NCI-H345 treated with DMSO at 0.1 percent for 48 hours (cell line): ENCODE results near the gene GABRR2.
A peak's percentile ranks its signal among the peaks of the same experiment; 100 is the strongest.
"Not testable (repeated sequence)": the region's sequence is repeated elsewhere in the genome, so short reads cannot be mapped to it uniquely, and the experiment has no call there.

ENCODE experiments used
- DNase-seq: peaks from one replicate; lab custom pipeline; 2025; ENCODE audit not compliant: unreplicated experiment; lab: John Stamatoyannopoulos, UW

Gene GABRR2

GRCh38 chr6:89295116-89295515, 20.0 kb downstream of the GABRR2 start:
- not testable (repeated sequence) for DNase-seq

DNA sequence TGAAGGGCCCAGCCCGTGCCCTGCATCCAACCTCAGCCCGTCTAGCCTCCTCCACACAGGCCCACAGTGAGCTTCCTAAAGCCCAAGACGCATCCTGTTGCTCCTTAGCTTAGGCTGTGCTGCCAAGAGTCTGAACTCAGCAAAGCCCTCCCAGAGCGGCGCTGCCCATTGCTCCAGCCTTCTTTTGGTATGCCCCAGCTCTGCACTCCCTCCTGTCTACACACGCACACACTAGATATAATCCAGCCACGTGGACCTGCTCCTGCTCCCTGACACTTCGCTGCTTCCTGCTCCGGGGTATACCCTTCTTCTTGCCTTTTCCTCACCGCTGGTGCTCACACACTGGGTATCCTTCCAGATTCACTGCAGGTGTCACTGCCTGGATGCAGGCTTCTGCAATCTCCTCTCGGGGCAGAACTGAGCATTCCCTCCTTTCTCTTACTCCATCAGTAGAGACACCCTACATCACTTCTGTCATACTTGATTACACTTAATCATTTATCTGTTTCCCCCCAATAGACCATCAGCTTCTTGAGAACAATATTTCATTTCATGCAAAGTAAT, 23.8 kb downstream of the GABRR2 start:
- no peak for DNase-seq

DNA sequence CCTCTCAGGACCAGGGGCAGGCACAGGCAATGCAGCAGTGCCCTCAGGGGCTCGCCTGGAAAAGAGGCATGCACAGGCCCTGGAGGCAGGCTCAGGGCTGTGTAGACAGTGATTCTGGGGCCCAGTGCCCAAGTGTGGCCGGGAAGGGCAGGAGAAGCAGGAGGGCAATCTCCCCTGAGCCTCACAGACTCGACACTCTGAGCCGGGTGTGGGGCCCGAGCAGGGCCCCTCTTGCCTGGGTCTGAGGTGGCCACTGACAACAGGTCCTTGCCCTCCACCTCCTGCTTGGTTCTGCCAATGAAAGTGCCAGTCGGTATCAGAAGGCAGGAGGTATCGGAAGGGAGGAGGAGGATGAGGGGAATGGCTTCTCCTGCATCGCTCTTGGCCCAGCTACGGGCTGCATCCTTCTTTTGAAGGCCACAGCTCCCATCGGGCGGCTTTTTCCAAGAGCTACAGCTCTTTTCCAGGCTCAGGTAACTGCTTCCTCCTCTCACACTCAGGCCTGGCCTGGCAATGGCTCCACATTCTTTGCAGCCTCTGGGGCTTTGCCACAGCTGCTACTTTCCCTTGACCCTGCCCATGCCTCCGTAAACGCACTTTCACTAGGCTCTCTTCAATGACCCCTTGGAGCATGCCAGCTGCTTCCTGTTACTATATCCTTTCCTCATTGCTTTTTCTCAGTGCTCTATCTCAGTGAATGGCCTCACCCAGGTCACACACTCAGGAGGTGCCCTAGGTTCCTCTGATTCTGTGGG, 24.5 kb downstream of the GABRR2 start:
- no peak for DNase-seq

- DNase-seq = no peak
Observed at GRCh38 chr6:89289710-89290109, 25.4 kb downstream of the GABRR2 start.

- DNase-seq = no peak
Observed at GRCh38 chr6:89287351-89288028, 27.6 kb downstream of the GABRR2 start.

DNA sequence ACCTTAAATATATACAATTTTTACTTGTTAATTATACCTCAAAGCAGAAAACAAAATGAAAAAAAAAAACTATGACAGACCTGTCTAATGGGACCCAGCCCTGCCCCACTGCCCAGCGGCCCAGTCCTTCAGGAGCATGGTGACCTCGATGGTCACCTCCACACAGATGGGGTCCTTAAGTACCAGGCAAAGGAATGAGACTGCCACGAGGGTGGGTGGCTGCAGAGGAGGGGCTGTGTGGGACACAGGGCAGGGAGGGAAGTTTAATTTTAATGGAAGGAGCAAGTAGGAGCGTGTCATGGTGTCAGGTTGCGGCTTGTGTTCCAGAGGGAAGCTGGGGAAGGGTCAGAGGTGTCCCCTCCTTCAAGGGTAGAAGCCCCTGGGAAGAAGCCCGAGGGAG, 28.6 kb downstream of the GABRR2 start:
- DNase-seq = no peak

- no peak for DNase-seq
Observed at GRCh38 chr6:89284963-89285735, 29.9 kb downstream of the GABRR2 start.

GRCh38 chr6:89284081-89284480, 31.0 kb downstream of the GABRR2 start:
- no peak for DNase-seq

GRCh38 chr6:89282749-89283148, 32.4 kb downstream of the GABRR2 start:
- no peak for DNase-seq

DNA sequence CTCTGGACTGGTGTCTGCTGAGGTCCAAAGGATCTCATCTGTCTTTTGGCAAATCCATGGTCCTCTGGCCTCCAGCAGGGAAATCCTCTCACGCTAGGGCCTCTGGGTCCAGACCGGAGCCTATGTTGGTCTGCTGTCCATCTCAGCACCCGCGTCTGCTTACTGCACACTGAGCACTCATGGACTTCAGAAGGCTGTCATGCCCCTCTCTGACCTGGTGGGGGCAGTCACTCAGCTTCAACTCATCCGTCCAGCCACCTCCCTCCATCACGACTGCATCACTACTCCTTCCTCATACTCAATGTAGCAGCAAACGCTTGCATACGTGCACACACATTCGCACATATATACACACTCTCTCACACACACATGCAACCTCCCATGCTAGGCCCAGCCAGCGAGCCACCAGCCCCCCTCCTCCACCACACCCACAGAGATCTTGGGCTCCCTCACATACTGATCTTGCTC, 33.3 kb downstream of the GABRR2 start:
- DNase-seq = no peak

DNA sequence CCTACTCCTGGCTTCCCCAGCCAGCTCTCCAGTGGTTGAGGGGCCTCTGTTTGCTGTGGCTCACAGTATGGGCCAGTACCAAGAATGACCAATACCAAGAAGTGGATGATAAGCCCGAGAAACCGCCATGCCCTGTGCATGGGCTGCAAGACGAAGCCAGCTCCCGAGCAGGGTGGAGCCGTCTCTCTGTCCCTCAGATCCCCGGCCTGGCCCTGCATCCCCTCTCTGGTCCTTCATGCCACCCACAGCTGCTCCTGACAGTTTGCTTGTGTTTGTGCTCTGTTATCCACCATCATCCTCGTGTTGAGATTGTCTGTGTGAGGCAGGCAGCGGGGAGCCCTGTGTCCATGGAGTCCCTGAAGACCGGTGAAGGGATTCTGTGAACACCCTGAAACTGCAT, 36.1 kb downstream of the GABRR2 start:
- no peak for DNase-seq

DNA sequence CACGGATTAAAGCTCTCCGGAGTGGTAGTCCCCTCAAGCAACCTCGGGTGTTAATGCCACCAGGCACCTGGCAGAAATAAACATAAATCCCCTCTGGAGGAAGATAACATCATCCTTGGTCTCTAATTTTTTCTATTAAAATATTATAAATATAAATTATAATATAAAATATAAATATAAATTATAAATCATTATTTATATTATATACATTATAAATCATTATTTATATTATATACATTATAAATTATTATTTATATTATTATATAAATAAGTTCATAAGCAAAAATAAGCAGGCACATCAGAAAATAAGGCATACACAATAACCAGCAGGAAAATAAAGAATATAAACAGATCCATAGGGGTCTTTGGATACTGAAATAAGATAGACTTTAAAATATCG, 39.2 kb downstream of the GABRR2 start:
- DNase-seq = no peak

DNA sequence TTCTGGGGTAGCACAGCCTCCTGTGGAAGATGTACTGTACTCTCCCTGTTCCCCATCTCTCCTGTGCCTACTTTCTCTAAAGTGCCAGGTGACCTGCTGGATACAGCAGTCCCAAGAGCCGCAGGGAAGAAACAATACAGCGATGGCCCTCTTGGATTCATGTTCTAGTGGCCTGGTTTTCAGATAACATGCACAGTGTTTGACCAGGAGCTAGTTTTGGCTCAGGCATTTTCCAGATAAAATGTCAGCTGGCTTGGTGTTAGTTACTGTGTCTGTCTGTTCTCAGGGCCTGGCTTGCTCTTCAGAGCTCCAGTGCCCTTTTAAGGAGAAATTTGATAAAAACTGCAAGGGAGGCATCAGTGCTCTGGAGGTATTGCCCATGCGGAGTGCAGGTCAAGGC, 41.3 kb downstream of the GABRR2 start:
- no peak for DNase-seq

- DNase-seq = no peak
Observed at GRCh38 chr6:89272596-89272995, 42.5 kb downstream of the GABRR2 start.

DNA sequence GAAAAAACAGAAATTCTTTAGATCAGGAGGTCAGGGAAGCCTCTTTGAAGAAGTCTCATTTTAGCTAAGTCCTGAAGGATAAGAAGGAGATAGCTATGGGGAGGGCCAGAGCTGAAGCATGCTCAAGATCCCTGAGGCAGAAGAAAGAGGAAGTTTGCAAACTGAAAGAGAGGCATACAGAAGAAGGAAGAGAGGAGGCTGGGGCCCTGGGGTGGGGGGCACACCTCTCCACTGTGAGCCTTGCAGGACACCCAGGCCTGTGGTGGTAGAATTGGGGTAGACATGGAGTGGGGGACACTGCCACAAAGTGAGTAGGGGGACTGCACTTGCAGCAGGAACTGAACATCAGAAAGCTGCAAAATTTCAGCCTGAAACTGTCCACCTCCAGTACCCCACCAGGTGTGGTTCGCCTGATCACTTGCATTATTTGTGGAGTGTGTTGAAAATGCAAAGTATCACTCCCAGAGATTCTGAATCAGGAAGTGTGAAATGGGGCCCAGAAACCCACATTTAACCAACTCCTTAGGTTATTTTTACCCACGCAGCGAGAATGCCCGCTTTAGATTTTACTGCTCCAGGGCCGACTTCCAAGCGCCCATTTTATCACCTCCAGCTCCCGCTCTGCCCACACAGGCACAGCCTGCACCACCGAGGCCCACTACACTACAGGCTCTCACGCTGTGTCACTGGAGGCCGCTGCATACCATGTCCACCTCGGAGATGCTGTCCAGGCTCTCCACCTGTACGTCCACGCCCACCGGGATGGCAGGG, 44.0 kb downstream of the GABRR2 start:
- no peak for DNase-seq

GRCh38 chr6:89269981-89270380, 45.1 kb downstream of the GABRR2 start:
- DNase-seq = no peak

- DNase-seq = no peak
Observed at GRCh38 chr6:89269252-89269651, 45.8 kb downstream of the GABRR2 start.

DNA sequence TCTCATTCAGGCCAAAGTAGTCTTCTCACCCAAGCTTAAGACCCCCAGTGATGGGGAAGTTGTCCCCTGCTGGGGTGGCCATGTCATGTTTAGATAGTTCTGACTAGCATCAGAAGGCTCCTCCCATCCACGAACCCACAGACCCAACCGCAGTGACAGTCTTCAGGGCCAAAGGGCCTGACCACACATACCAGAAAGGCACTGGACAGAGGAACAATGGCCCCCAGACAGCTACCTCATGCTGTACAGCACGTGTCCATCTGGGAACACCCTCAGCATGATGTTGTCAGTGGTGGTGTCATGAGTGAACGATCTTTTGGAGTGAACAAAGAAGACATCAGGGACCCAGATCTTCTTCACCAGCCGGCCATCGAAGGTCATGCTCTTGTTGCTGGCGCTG, 46.3 kb downstream of the GABRR2 start:
- DNase-seq = no peak

- DNase-seq = no peak
Observed at GRCh38 chr6:89267918-89268317, 47.2 kb downstream of the GABRR2 start.

DNA sequence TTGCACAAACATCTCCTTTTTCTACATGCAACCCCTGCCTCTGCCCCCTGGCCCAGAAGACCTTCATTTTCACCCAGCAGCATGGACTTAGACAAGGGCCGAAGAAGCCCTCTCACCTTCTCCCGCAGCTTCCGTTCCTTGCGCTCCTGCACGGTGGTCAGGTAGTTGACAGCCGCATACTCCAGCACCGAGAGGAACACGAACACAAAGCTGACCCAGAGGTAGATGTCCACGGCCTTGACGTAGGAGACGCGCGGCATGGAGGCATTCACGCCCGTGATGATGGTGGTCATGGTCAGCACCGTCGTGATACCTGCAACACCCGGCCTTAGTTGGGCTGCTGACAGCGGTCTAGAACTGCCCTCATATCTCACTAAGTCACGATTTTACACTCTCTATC, 50.8 kb downstream of the GABRR2 start:
- no peak for DNase-seq

GRCh38 chr6:89260832-89261231, 54.3 kb downstream of the GABRR2 start:
- peak; percentile 15 for DNase-seq
